BE2C (cell line): ENCODE data around the gene BIRC5.

Experiments
- DNase-seq: peaks from one replicate; pipeline ENCODE4 v3.0.0-alpha.2; 2020
- H3K27me3 ChIP-seq: fragments of 250-450 bp; sonication (Bioruptor Pico); 2 replicates; pipeline ENCODE4 v1.5.1; 2020; ENCODE audit warnings: mild to moderate bottlenecking
- H3K36me3 ChIP-seq: fragments of 250-450 bp; sonication (Bioruptor Pico); 2 replicates; pipeline ENCODE4 v1.5.1; 2020; ENCODE audit warnings: mild to moderate bottlenecking
- H3K4me1 ChIP-seq: fragments of 250-450 bp; sonication (Bioruptor Pico); 2 replicates; pipeline ENCODE4 v1.5.1; 2020
- H3K4me3 ChIP-seq: 2 replicates; pipeline ENCODE4 v1.5.1; 2011; ENCODE audit warnings: low read depth, low read length
- H3K9me3 ChIP-seq: fragments of 250-450 bp; sonication (Bioruptor Pico); 2 replicates; pipeline ENCODE4 v1.5.1; 2020
- CTCF ChIP-seq: IDR thresholded peaks from 2 replicates; pipeline ENCODE4 v1.5.1; 2012; ENCODE audit warnings: mild to moderate bottlenecking, low read depth, low read length

BIRC5 gene

GRCh38 chr17:78226055-78226758 lies 12.2 kb downstream of the BIRC5 start:
- Histone ChIP-seq H3K36me3 (peaks cover 16% of the 10 kb centered on the region), H3K9me3 (no peaks in the 10 kb centered on the region), H3K27me3 (no peaks in the 10 kb centered on the region), H3K4me1 (peaks cover 17% of the 10 kb centered on the region), H3K4me3 (no peak overlapping the region)
- DNase-seq, result no peak
- no peak for TF ChIP-seq CTCF

GRCh38 chr17:78226759-78227454 lies 12.9 kb downstream of the BIRC5 start:
- Histone ChIP-seq H3K4me3 (no peak overlapping the region), H3K4me1 (peaks cover 17% of the 10 kb centered on the region), H3K36me3 (peaks cover 9% of the 10 kb centered on the region), H3K27me3 (no peaks in the 10 kb centered on the region), H3K9me3 (no peaks in the 10 kb centered on the region)
- DNase-seq, result no peak
- no peak for TF ChIP-seq CTCF

- TF ChIP-seq CTCF, result no peak
- peaks cover 9% of the 10 kb centered on the region for H3K36me3 ChIP-seq
- H3K9me3 ChIP-seq, result no peaks in the 10 kb centered on the region
- no peaks in the 10 kb centered on the region for H3K27me3 ChIP-seq
- H3K4me1 ChIP-seq, result peaks cover 17% of the 10 kb centered on the region
- DNase-seq, result no peak
- no peak overlapping the region for H3K4me3 ChIP-seq
Observed at GRCh38 chr17:78227455-78227916, 13.4 kb downstream of the BIRC5 start.

GRCh38 chr17:78228176-78228575 lies 14.1 kb downstream of the BIRC5 start:
- peaks cover 13% of the 10 kb centered on the region for H3K4me1 ChIP-seq
- H3K36me3 ChIP-seq, result peaks cover 5% of the 10 kb centered on the region
- no peak for TF ChIP-seq CTCF
- no peak overlapping the region for H3K4me3 ChIP-seq
- H3K9me3 ChIP-seq, result no peaks in the 10 kb centered on the region
- no peaks in the 10 kb centered on the region for H3K27me3 ChIP-seq
- DNase-seq, result no peak

- no peaks in the 10 kb centered on the region for H3K4me1 ChIP-seq
- no peak for TF ChIP-seq CTCF
- DNase-seq, result no peak
Observed at GRCh38 chr17:78230252-78230962, 16.4 kb downstream of the BIRC5 start.

More at GRCh38 chr17:78230252-78230962, 16.4 kb downstream of the BIRC5 start:
- no peaks in the 10 kb centered on the region for H3K36me3 ChIP-seq
- H3K27me3 ChIP-seq, result no peaks in the 10 kb centered on the region
- H3K4me3 ChIP-seq, result no peak overlapping the region
- H3K9me3 ChIP-seq, result no peaks in the 10 kb centered on the region
